Stimulated activated CD4-positive, alpha-beta T cell treated with anti-CD3 and anti-CD28 coated beads, TNF-alpha, amount 100 ng/mL, for 24 hours (primary cell): ENCODE data around the gene STX1B.

Experiments
- DNase-seq, 3 experiments: peaks; one replicate each; pipeline ENCODE4 v3.0.0-alpha.2; 2020; ENCODE audit warnings: low read depth in 3 of 3

Gene STX1B

GRCh38 chr16:30979170-30980022 lies 31.0 kb downstream of the STX1B start:
- no peak for DNase-seq

GRCh38 chr16:30977502-30977901 lies 32.9 kb downstream of the STX1B start:
- DNase-seq = no peak

- no peak for DNase-seq
Measured at GRCh38 chr16:30976486-30976885, 34.0 kb downstream of the STX1B start.

- DNase-seq = no peak
Measured at GRCh38 chr16:30974348-30974747, 36.1 kb downstream of the STX1B start.

GRCh38 chr16:30972872-30973271 lies 37.6 kb downstream of the STX1B start:
- DNase-seq = no peak

- DNase-seq = no peak
Measured at GRCh38 chr16:30971298-30971697, 39.1 kb downstream of the STX1B start.

GRCh38 chr16:30969246-30969842 lies 41.1 kb downstream of the STX1B start:
- no peak for DNase-seq

- no peak for DNase-seq
Measured at GRCh38 chr16:30967795-30968194, 42.6 kb downstream of the STX1B start.

GRCh38 chr16:30966033-30966619 lies 44.3 kb downstream of the STX1B start:
- DNase-seq = no peak

- DNase-seq = no peak
Measured at GRCh38 chr16:30965436-30965835, 45.0 kb downstream of the STX1B start.

- no peak for DNase-seq
Measured at GRCh38 chr16:30964574-30965226, 45.7 kb downstream of the STX1B start.

GRCh38 chr16:30963925-30964511 lies 46.4 kb downstream of the STX1B start:
- no peak for DNase-seq

- no peak for DNase-seq
Measured at GRCh38 chr16:30961384-30961783, 49.1 kb downstream of the STX1B start.

- DNase-seq = no peak
Measured at GRCh38 chr16:30958175-30959079, 52.0 kb downstream of the STX1B start.

- peak; percentile 92 to 97 (median 96) for DNase-seq
Measured at GRCh38 chr16:30957456-30958174, 52.8 kb downstream of the STX1B start, which contains the start of gene SETD1A. Gene SETD1A (plus strand): TSS chr16:30957754. CDS start chr16:30958732, 978 bp downstream.

GRCh38 chr16:30956601-30957455 lies 53.6 kb downstream of the STX1B start:
- DNase-seq = peak; percentile 80 to 94 (median 87)

GRCh38 chr16:30954993-30955392 lies 55.4 kb downstream of the STX1B start:
- DNase-seq = no peak

- DNase-seq = peak; percentile 29 to 65 (median 42)
Measured at GRCh38 chr16:30953511-30954124, 56.8 kb downstream of the STX1B start.

- DNase-seq = no peak
Measured at GRCh38 chr16:30953111-30953510, 57.3 kb downstream of the STX1B start.
